Fibroblast of the conjunctiva (primary cell): ENCODE measurements around the gene HOXA5.

Experiments
- DNase-seq: peaks from one replicate; pipeline ENCODE4 v3.0.0-alpha.2; 2010; ENCODE audit warnings: low read depth

The HOXA5 gene

DNA sequence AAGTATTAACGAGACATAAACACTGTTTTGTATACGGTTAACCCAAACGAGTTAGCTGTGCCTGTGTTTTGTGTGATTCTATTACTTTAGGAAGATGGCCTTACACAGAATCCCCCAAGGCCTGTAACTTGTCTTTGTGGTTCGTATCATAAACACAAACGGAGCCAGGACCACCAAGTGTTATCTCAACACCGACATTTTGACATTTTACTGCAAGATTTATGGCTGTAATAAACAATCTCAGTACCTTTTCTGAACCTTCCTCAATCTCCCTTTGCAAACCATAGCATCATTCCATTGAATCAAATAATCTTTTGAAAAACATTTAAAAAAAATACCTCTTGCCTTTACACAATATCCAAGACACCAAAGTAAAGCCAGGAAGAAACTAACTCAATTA is 10.5 kb downstream of the HOXA5 start:
- no peak for DNase-seq

DNA sequence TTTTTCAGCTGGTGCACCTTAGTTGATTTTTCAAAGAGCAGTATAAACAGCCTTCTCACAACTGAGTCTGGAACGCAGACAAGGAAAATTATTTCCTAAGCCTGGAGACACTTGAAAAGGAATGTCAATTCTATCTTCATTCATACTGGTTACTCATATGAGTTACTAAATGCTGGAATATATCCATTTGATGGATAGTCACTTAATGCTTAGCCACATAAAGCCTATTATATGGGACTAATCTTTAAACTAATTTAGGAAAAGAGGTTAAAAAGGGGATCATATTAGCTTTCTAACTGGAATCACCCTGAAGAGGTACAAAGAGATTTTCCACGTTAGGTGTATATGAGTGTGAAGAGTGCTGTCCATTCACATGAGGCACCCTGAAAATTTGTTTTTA is 11.3 kb downstream of the HOXA5 start:
- no peak for DNase-seq

DNA sequence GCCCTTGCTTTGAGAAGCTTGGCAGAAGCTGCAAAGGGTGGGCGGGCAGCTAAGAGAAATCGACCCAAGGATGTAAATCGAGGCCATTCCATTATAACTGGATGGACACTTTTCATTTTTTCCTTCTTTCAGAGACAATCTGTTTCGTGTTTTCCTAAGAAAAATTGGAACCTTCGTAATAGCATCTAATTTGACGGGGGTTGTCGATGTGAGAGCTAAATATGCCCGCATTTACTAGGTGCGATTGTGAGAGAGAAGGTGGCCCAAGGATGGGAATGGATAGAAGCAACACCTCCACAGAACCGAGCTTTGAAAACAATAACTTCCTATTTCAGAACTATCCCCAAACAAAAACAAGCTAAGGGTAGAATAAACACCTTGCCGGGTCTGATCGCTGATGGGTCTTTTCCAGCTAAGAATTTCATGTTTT is 12.1 kb downstream of the HOXA5 start:
- DNase-seq, result no peak

DNA sequence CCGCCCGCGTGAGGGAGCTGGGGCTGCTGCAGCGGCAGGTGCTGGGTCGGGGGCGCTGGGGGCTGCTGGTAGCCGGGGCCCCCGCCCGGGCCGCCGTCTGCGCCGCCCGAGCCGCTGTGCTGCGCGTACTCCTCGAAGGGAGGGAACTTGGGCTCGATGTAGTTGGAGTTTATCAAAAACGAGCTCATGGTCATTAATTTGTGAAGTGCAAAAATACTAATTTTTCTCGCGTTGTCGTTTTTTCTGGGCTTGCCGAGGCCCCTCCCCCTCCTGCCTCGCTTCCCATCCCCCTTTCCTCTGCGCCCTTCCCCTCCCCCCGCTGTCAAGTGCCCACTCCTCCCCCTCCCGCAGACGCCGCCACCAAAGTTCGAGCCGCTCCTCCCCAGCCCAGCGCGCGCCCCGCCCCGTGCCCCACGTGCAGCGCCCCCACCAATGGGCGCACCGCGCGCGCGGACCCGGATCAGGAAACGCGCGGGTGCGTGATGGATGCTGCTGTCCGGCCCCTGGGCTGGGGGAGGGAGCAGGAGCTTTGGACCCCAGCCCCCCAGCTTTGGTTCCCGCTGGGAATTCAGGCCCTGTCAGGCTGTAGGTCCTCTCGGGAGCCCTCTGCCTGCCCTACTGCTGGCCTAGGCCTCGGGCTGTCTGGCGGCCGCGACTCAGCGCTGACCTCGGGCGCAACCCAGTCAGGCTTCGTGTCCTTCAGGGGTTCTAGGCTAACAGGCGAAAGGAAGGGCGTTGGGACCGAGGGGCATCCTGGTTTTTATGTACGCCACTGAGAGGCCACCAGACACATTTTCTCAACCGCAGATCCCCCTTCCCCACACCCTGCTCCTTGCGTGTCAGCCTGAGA is 12.7 kb downstream of the HOXA5 start, which contains the start of gene HOXA4:
Gene HOXA4, minus strand, starts transcription at position 218 of the 850 bp plus-strand sequence. Its CDS starts 24 bp downstream, at position 194.
- DNase-seq, result no peak

DNA sequence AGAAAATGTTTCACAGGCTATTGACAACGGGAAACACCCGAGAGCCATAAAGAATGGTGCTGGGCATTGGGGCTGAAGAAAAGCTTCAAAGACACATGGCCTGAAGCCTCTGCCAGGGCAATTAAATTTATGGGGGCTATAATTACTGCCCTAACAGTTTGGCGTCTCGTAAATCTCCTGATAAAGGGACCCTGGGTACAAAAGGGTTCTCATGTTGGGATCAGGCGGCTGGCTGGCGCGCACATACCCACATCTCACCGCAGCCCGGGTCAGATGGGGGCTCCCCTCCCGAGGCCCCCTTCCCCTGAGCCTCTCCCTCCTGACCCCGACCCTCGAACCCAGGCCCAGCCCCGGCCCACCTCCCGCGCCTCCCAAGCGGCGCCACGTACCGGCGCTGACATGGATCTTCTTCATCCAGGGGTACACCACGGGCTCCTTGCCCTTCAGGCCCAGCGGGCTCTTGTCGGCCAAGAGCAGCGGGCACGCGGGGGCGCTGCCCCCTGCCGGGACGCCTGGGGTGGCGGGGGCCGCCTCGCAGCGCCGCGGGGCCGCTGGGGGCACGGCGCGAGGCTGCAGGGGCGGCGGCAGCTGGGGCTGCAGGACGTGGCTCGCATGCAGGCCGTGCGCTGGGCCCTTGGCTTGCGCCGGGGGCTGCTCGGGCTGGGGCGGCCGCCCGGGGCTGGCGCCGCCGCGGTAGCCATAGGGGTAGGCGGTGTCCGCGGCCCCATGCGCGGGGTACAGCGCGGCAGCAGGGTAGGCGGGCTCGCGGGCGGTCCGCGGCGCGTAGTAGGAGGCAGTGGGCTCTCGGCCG is 13.5 kb downstream of the HOXA5 start:
- DNase-seq, result no peak

GRCh38 chr7:27128776-27129728 is 14.4 kb downstream of the HOXA5 start:
- no peak for DNase-seq

DNA sequence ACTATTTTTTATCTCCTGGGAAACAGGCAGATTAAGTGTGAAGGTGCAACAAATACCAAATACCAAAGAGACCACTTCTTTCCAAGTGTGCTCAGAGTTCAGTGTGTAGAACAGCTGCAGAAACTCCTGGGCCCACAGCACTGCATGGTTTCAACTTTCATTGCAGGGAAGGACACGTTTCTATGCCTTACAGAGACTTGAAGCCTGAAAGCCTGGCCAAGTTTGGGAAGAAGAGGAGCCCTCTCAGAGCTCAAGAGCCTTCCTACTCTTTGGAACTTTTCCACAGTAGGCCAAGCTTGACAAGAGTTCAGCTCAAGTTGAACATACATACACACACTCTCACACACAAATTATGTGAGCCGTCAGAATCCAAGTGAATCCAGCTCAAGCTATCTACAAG is 15.4 kb downstream of the HOXA5 start:
- DNase-seq, result no peak

GRCh38 chr7:27126596-27127327 is 16.7 kb downstream of the HOXA5 start:
- no peak for DNase-seq

GRCh38 chr7:27125986-27126394 is 17.5 kb downstream of the HOXA5 start:
- no peak for DNase-seq

DNA sequence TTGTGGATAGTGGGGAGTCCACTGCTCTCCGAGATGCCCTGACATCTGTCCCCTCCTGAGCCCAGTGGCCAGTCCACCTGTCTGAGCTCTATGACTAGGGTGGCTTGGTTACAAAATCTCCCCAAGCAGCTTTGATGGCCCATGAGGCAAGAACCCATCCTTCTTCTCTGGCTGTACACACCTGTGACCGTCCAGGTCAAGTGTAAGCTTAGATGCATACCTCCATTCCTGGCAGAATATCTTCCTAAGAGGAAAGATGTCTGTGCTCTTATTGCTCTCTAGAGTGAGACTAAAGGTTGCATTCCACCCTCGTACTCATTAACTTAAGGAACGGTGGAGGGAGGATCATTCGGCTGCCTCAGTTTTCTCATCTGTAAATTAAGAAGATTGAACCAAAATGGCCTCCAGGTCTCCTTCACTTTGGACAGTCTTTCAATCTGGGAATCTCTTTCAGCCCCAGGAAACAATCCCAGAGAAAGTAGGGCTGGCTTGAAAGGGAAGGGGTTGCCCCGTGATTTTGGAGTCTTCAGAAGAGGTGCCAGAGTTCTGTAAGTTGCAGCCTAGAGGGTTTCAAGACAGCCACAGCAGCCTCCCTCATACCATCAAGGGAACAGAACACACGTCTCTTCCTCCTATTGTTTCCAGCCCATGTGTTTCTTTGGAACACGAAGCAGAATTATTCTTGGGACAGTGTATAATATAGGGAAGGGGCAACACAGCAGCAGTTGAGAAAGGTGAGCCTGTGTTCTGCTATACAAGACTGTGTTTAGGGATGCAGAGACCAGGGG is 18.4 kb downstream of the HOXA5 start:
- DNase-seq, result no peak

GRCh38 chr7:27124096-27124901 is 19.2 kb downstream of the HOXA5 start:
- no peak for DNase-seq

- no peak for DNase-seq
Measured at GRCh38 chr7:27123477-27124053, 19.9 kb downstream of the HOXA5 start.

DNA sequence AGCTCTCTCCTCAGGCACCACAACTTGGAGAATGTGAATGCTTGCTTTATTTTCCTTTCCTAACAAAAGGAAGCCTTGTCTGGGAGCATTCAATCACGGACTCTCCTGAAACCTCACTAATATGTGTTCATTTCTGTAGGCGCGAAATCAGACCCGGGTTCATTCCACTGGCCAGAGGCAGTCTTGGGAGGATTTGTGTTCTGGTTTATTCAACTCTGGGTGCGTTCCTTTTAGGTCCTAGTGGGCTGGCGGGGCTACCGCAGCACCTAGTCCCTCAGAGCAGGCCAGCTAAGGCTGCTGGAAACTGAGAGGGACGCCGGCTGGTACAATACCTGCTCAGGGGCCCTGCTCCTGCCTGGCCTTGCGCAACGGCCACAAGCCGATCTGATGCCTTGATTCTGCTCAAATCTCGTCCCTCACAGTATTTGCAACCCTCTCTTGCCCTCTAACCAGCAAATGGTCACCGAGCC is 20.4 kb downstream of the HOXA5 start:
- no peak for DNase-seq

GRCh38 chr7:27122077-27122910 is 21.2 kb downstream of the HOXA5 start:
- DNase-seq, result no peak

- no peak for DNase-seq
Measured at GRCh38 chr7:27121684-27122076, 21.8 kb downstream of the HOXA5 start.

DNA sequence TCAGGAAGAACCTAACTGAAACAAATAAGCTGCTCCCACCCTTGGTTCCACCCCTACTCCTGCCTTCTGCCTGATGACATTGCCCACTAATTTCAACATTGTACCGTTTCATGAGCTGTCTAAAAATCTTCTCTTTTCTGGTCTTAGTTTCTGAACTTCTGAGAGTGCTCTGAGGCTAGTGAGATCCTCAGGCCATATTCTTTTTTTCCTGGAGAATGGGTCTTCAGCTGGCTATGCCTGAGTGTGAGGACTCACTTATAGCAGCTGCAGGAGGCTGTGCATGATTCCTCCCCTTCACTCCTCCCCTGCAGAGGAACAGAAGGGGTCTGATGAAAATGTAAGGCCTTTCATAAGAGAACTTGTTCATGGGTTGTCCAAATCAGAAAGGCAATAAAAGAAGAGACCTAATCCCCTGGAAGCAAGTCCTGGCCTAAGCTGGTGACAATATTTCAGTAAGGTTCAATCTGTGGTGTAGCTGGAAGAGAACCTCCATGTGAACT is 24.0 kb downstream of the HOXA5 start:
- DNase-seq, result no peak

- no peak for DNase-seq
Measured at GRCh38 chr7:27118580-27118979, 24.9 kb downstream of the HOXA5 start.
